GM12874 (cell line): Measurements from ENCODE around the gene HTRA3.

Source experiments
- TF ChIP-seq, protein P1 (sequence below): IDR thresholded peaks from 2 replicates; pipeline ENCODE4 v1.5.1; 2011; ENCODE audit warnings: low read depth, mild to moderate bottlenecking, control low read depth, low read length, moderate library complexity; ENCODE audit not compliant: insufficient read depth

The HTRA3 gene

DNA sequence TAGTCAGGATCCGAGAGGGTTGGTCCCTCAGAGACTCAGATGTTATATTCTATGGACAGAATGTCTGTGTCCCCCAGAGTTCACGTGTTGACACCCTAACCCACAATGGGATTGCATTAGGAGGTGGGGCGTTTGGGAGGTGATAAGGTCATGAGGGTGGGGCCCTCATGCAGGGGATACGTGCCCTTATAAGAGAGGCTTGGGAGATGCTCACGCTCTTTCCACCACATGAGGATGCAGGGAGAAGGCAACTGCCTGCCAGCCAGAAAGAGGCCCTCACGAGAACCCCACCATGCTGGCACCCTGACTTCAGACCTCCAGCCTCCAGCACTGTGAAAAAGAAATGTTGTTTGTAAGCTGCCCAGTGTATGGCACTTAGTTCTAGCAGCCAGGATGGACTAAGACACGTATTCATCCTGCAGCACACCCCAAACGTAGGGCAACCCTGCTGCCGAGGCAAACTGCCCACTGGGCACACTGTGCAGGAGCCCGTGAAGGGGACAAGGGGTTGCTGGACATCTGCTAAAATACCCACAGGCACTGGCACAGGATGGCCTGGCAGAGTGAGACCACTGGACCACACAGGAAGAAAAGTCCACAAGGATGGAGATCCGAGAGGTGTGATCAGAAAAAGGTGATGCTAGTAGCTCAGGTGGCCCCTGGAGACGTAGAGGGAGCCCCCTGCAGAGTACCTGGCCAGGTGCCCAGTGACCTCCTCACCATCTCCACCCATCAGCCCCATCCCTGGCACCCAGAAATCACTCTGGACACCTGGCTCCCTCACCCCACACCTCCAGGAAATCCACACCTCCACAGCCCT, 62.7 kb downstream of the HTRA3 start:
- TF ChIP-seq, protein P1, sequence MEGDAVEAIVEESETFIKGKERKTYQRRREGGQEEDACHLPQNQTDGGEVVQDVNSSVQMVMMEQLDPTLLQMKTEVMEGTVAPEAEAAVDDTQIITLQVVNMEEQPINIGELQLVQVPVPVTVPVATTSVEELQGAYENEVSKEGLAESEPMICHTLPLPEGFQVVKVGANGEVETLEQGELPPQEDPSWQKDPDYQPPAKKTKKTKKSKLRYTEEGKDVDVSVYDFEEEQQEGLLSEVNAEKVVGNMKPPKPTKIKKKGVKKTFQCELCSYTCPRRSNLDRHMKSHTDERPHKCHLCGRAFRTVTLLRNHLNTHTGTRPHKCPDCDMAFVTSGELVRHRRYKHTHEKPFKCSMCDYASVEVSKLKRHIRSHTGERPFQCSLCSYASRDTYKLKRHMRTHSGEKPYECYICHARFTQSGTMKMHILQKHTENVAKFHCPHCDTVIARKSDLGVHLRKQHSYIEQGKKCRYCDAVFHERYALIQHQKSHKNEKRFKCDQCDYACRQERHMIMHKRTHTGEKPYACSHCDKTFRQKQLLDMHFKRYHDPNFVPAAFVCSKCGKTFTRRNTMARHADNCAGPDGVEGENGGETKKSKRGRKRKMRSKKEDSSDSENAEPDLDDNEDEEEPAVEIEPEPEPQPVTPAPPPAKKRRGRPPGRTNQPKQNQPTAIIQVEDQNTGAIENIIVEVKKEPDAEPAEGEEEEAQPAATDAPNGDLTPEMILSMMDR = no peak

GRCh38 chr4:8332891-8333331, 63.4 kb downstream of the HTRA3 start:
- TF ChIP-seq, protein P1 = no peak

GRCh38 chr4:8333726-8334460, 64.3 kb downstream of the HTRA3 start:
- TF ChIP-seq, protein P1 = no peak

GRCh38 chr4:8334786-8335460, 65.4 kb downstream of the HTRA3 start:
- TF ChIP-seq, protein P1 = no peak

DNA sequence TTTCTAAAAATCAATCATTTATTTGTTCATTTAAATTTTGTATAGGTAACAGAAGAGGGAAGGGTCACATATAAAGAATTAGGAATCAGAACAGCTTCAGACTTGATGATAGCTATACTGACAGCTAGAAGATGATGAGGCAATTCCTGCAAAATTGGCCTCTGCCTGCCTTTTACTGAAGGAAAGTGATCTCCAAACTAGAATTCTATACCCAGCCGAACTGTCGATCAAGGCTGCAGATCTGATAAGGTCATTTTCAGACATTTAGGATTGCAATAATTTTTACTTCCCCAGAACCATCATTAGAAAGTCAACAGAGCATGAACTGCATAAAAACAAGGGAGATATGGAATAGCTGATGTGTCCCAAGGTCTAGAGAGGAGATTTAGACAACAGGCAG, 66.3 kb downstream of the HTRA3 start:
- TF ChIP-seq, protein P1 = no peak

- TF ChIP-seq, protein P1 = no peak
Measured at GRCh38 chr4:8336412-8337075, 67.0 kb downstream of the HTRA3 start.
